ENCODE results near the gene ZDHHC12.

The ZDHHC12 gene

GRCh38 chr9:128718047-128718446 lies 5.9 kb downstream of the ZDHHC12 start:
- Histone ChIP-seq H3K9me3 (ENCODE audit: severe bottlenecking) (no peaks in the 10 kb centered on the region), H3K27ac (no peak overlapping the region), H3K4me3 (ENCODE audit: low read depth, low read length) (no peak overlapping the region), H3K36me3 (peaks cover 77% of the 10 kb centered on the region), H3K27me3 (ENCODE audit: insufficient read depth, low read depth, severe bottlenecking) (no peaks in the 10 kb centered on the region)
- TF ChIP-seq CTCF (IDR thresholded peaks at IDR 0.05; ENCODE audit: low read depth, low read length), result no peak
- no peak for DNase-seq

- peaks cover 84% of the 10 kb centered on the region for H3K36me3 ChIP-seq
- no peak for TF ChIP-seq CTCF (IDR thresholded peaks at IDR 0.05; ENCODE audit: low read depth, low read length)
- no peaks in the 10 kb centered on the region for H3K9me3 ChIP-seq (ENCODE audit: severe bottlenecking)
- DNase-seq, result no peak
- no peak overlapping the region for H3K4me3 ChIP-seq (ENCODE audit: low read depth, low read length)
- no peak overlapping the region for H3K27ac ChIP-seq
- no peaks in the 10 kb centered on the region for H3K27me3 ChIP-seq (ENCODE audit: insufficient read depth, low read depth, severe bottlenecking)
Observed at GRCh38 chr9:128716581-128717254, 7.2 kb downstream of the ZDHHC12 start.

GRCh38 chr9:128715436-128715750 lies 8.5 kb downstream of the ZDHHC12 start:
- DNase-seq, result no peak
- H3K36me3 ChIP-seq, result peaks cover 84% of the 10 kb centered on the region

GRCh38 chr9:128714586-128715435 lies 9.1 kb downstream of the ZDHHC12 start:
- Histone ChIP-seq H3K27me3 (ENCODE audit: insufficient read depth, low read depth, severe bottlenecking) (no peaks in the 10 kb centered on the region), H3K4me3 (ENCODE audit: low read depth, low read length) (no peak overlapping the region), H3K27ac (no peak overlapping the region), H3K36me3 (peaks cover 82% of the 10 kb centered on the region), H3K9me3 (ENCODE audit: severe bottlenecking) (no peaks in the 10 kb centered on the region)
- DNase-seq, result no peak
- TF ChIP-seq CTCF (IDR thresholded peaks at IDR 0.05; ENCODE audit: low read depth, low read length), result no peak

More at GRCh38 chr9:128715436-128715750, 8.5 kb downstream of the ZDHHC12 start:
- TF ChIP-seq CTCF (IDR thresholded peaks at IDR 0.05; ENCODE audit: low read depth, low read length), result no peak
- Histone ChIP-seq H3K4me3 (ENCODE audit: low read depth, low read length) (no peak overlapping the region), H3K27ac (no peak overlapping the region), H3K9me3 (ENCODE audit: severe bottlenecking) (no peaks in the 10 kb centered on the region), H3K27me3 (ENCODE audit: insufficient read depth, low read depth, severe bottlenecking) (no peaks in the 10 kb centered on the region)

- TF ChIP-seq CTCF (IDR thresholded peaks at IDR 0.05; ENCODE audit: low read depth, low read length), result no peak
- Histone ChIP-seq H3K27ac (no peak overlapping the region), H3K27me3 (ENCODE audit: insufficient read depth, low read depth, severe bottlenecking) (no peaks in the 10 kb centered on the region), H3K9me3 (ENCODE audit: severe bottlenecking) (no peaks in the 10 kb centered on the region), H3K4me3 (ENCODE audit: low read depth, low read length) (no peak overlapping the region), H3K36me3 (peaks cover 75% of the 10 kb centered on the region)
- no peak for DNase-seq
Observed at GRCh38 chr9:128713941-128714573, 9.9 kb downstream of the ZDHHC12 start.

Measured in WERI-Rb-1 (cell line).